A549 (cell line): ENCODE results near the gene CFAP61. TPM values are rescaled to one million over a fixed set of nuclear protein-coding genes. Genes with fewer than 3 reads are reported as not detected.

Experiments used
- ATAC-seq, 2 experiments: fragments of 200-7000 bp in 1 of 2; fragments of >200 bp in 1 of 2; cut with Nextera tagmentation in 1 of 2; cut with Tn5 transposase in 1 of 2; 3 replicates each; pipeline versions ENCODE4 v1.8.0 to v1.9.1; 2018 to 2020; ENCODE audit warnings: mild to moderate bottlenecking in 1 of 2, moderate library complexity in 1 of 2
- CTCF ChIA-PET: fragments of 300-600 bp; sonication (Branson Sonifier 250); formaldehyde crosslinking; extraction: SDS; loops from one replicate; lab custom pipeline; 2021; ENCODE audit warnings: antibody characterized with exemption, inconsistent platforms; lab: Yijun Ruan, JAX
- POLR2A ChIA-PET: fragments of 350-600 bp; formaldehyde crosslinking; extraction: SDS; loops from one replicate; lab custom pipeline; 2021; ENCODE audit warnings: antibody characterized with exemption, inconsistent platforms; lab: Yijun Ruan, JAX
- DNase-seq, 2 experiments: peaks; one replicate each; pipeline versions ENCODE4 v3.0.0 to v3.0.0-alpha.2; 2011 to 2016; ENCODE audit warnings: low read depth in 1 of 2, low spot score in 1 of 2
- FAIRE-seq: peaks from 2 replicates; lab custom pipeline; 2011; peaks lifted over from hg19 to GRCh38; lab: Jason Lieb, UNC
- H3K27ac ChIP-seq, 2 experiments: fragments of >200 bp; sonication (Bioruptor Twin); formaldehyde crosslinking; 3 replicates each; pipeline ENCODE4 v1.5.1; 2016 to 2017
- H3K4me1 ChIP-seq: fragments of >200 bp; sonication (Bioruptor Twin); formaldehyde crosslinking; 3 replicates; pipeline ENCODE4 v1.6.1; 2016
- H3K4me2 ChIP-seq: fragments of >200 bp; sonication (Bioruptor Twin); formaldehyde crosslinking; 3 replicates; pipeline ENCODE4 v1.6.1; 2016
- H3K4me3 ChIP-seq: fragments of >200 bp; sonication (Bioruptor Twin); formaldehyde crosslinking; 3 replicates; pipeline ENCODE4 v1.5.1; 2016
- H3K9me3 ChIP-seq: fragments of >200 bp; sonication (Bioruptor Twin); formaldehyde crosslinking; 3 replicates; pipeline ENCODE4 v1.6.1; 2016
- CTCF ChIP-seq: fragments of >200 bp; sonication (Bioruptor Twin); formaldehyde crosslinking; IDR thresholded peaks from 3 replicates; pipeline ENCODE4 v1.5.1; 2016
- E2F6 ChIP-seq: IDR thresholded peaks from 2 replicates; pipeline ENCODE4 v1.6.1; 2012; ENCODE audit warnings: low read depth, borderline replicate concordance
- EHF ChIP-seq: fragments of 250-450 bp; sonication (Bioruptor Pico); IDR thresholded peaks from 2 replicates; pipeline ENCODE4 v1.5.0; 2020; ENCODE audit warnings: mild to moderate bottlenecking
- EHMT2 ChIP-seq: fragments of 200-600 bp; sonication (generic); IDR thresholded peaks from 2 replicates; pipeline ENCODE4 v1.6.1; 2016; ENCODE audit warnings: antibody characterized with exemption, low read depth, mild to moderate bottlenecking, moderate library complexity
- GATA3 ChIP-seq: IDR thresholded peaks from 2 replicates; pipeline ENCODE4 v1.6.1; 2012; ENCODE audit warnings: borderline replicate concordance
- HOXA7 ChIP-seq: fragments of 250-450 bp; sonication (Bioruptor Pico); IDR thresholded peaks from 2 replicates; pipeline ENCODE4 v1.5.0; 2020; ENCODE audit warnings: mild to moderate bottlenecking, moderate library complexity
- HOXB13 ChIP-seq: fragments of 250-450 bp; sonication (Bioruptor Pico); IDR thresholded peaks from 2 replicates; pipeline ENCODE4 v1.5.0; 2020; ENCODE audit warnings: low read depth, mild to moderate bottlenecking, moderate library complexity
- KDM1A ChIP-seq: fragments of 200-600 bp; sonication (generic); IDR thresholded peaks from 2 replicates; pipeline ENCODE4 v1.6.1; 2016; ENCODE audit warnings: low read depth, mild to moderate bottlenecking
- MAFK ChIP-seq: fragments of 450-650 bp; IDR thresholded peaks from 2 replicates; pipeline ENCODE4 v1.6.1; 2014; ENCODE audit not compliant: partially characterized antibody
- MAX ChIP-seq: IDR thresholded peaks from 2 replicates; pipeline ENCODE4 v1.6.1; 2012
- MAZ ChIP-seq: fragments of 150-350 bp; IDR thresholded peaks from 2 replicates; pipeline ENCODE4 v1.6.1; 2014; ENCODE audit warnings: antibody characterized with exemption, low read depth, low read length, borderline replicate concordance
- PBX3 ChIP-seq: IDR thresholded peaks from 2 replicates; pipeline ENCODE4 v1.6.1; 2012
- REST ChIP-seq: fragments of 200-600 bp; sonication (generic); IDR thresholded peaks from 2 replicates; pipeline ENCODE4 v1.6.1; 2016; ENCODE audit warnings: antibody characterized with exemption, mild to moderate bottlenecking, moderate library complexity
- SMC3 ChIP-seq: fragments of >200 bp; sonication (Bioruptor Twin); formaldehyde crosslinking; IDR thresholded peaks from 3 replicates; pipeline ENCODE4 v1.6.1; 2018; ENCODE audit warnings: inconsistent platforms
- WGBS: methylation state at CpG from one replicate; pipeline ENCODE4 v1.1.6; 2017; ENCODE audit errors: missing lambda C conversion rate; 5-methylcytosine and 5-hydroxymethylcytosine counted together
- polyA plus RNA-seq, 4 experiments: library from polyadenylated mRNA; depleted of rRNA in 3 of 4; stranded (reverse); fragments of >200 nt; fragmentation: RNase III in 1 of 4; extraction: RNeasy Plus Mini Kit Qiagen cat#74134 plus additional on column Dnase treatment in 1 of 4; gene quantifications; 2 replicates in 3 of 4; 3 replicates in 1 of 4; pipeline ENCODE4 v1.2.3, GENCODE V29; 2011 to 2017

The CFAP61 gene
- polyA plus RNA-seq, 2 of the 4 experiments (the other 2 are of a cell fraction): 0.39 to 0.70 TPM

- Histone ChIP-seq H3K9me3 (no peaks in the 10 kb centered on the region; the same call in 2 of the 3 replicates), H3K27ac (no peak overlapping the region), H3K4me3 (no peak overlapping the region), H3K4me2 (no peak overlapping the region), H3K4me1 (no peaks in the 10 kb centered on the region)
- WGBS: 13% methylated on average over 5 of the region's 5 CpGs
- DNase-seq (no peak), FAIRE-seq (no peak), ATAC-seq (no peak)
- POLR2A ChIA-PET: no interaction called here
- TF ChIP-seq MAX (no peak), PBX3 (no peak), GATA3 (no peak), KDM1A (no peak), SMC3 (no peak)
- CTCF ChIA-PET: interaction anchor here (1.1 to 1.7 kb wide), 3 partner anchors 9 to 24 kb away, joined by 3 to 7 read pairs (median 4); no protein-coding TSS in a partner anchor
Observed at GRCh38 chr20:20213526-20214121, 161.3 kb downstream of the CFAP61 start.

- H3K4me2 ChIP-seq: no peak overlapping the region
- H3K9me3 ChIP-seq: no peaks in the 10 kb centered on the region; the same call in 2 of the 3 replicates
- 54% methylated on average over 7 of the region's 7 CpGs for WGBS
- no peak for FAIRE-seq
- H3K27ac ChIP-seq: no peak overlapping the region
- ATAC-seq: no peak
- TF ChIP-seq SMC3: no peak
- no peak for TF ChIP-seq PBX3
- TF ChIP-seq E2F6: no peak
- no peak for TF ChIP-seq REST
- no peak for TF ChIP-seq HOXA7
- no peak for TF ChIP-seq EHF (CRISPR knock-in tag)
- no peak for TF ChIP-seq EHMT2
- no peak for DNase-seq
- no peak overlapping the region for H3K4me3 ChIP-seq
- no peaks in the 10 kb centered on the region for H3K4me1 ChIP-seq
- POLR2A ChIA-PET: no interaction called here
- CTCF ChIA-PET: interaction anchor here (1.1 to 1.7 kb wide), 2 partner anchors 8 to 23 kb away, joined by 3 to 7 read pairs; no protein-coding TSS in a partner anchor
Observed at GRCh38 chr20:20214757-20215275, 162.5 kb downstream of the CFAP61 start.

- DNase-seq (no peak), FAIRE-seq (no peak), ATAC-seq (no peak)
- Histone ChIP-seq H3K4me3 (no peak overlapping the region), H3K4me2 (no peak overlapping the region), H3K27ac (no peak overlapping the region), H3K9me3 (no peaks in the 10 kb centered on the region; the same call in 2 of the 3 replicates), H3K4me1 (no peaks in the 10 kb centered on the region)
- ChIA-PET CTCF (no interaction called here), POLR2A (no interaction called here)
- WGBS: 40% methylated on average over 12 of the region's 12 CpGs
- no peak for TF ChIP-seq KDM1A
- no peak for TF ChIP-seq CTCF
- TF ChIP-seq GATA3: no peak
- no peak for TF ChIP-seq MAFK
- TF ChIP-seq HOXB13 (CRISPR knock-in tag): no peak
- no peak for TF ChIP-seq MAZ
Observed at GRCh38 chr20:20215976-20216727, 163.8 kb downstream of the CFAP61 start.
